ENCODE results near the gene IQCE. TPM values are rescaled to one million over a fixed set of nuclear protein-coding genes. Genes with fewer than 3 reads are reported as not detected.

Gene IQCE
- total and polyA plus RNA-seq, 2 donors from 2014 or later: 6.1 to 27.8 TPM

- peak in 1 of 5 donors; percentile 14 for DNase-seq
- H3K4me3 ChIP-seq (ENCODE audit: low read length in 3 of 3): no peak overlapping the region
- TF ChIP-seq CTCF (IDR thresholded peaks at IDR 0.05; ENCODE audit: borderline replicate concordance, extremely low read depth, insufficient read depth): no peak
- no peak overlapping the region for H3K27ac ChIP-seq (ENCODE audit: low read depth in 2 of 2, low read length in 2 of 2)
- intact Hi-C loops (cut with DNase I): no loop called here
- no peaks in the 10 kb centered on the region for H3K27me3 ChIP-seq (ENCODE audit: control insufficient read depth, insufficient read depth, low read length)
- no peak for FAIRE-seq
- H3K4me1 ChIP-seq (ENCODE audit: control insufficient read depth in 2 of 3, insufficient read depth in 2 of 3, low read depth in 1 of 3, low read length in 3 of 3): peaks cover 0 to 6% (median 3%) of the 10 kb centered on the region in 3 donors
- no peaks in the 10 kb centered on the region for H3K36me3 ChIP-seq (ENCODE audit: control insufficient read depth in 2 of 3, insufficient read depth in 3 of 3, low read length in 3 of 3)
- H3K9ac ChIP-seq (ENCODE audit: low read length in 3 of 3): no peak overlapping the region
- no peaks in the 10 kb centered on the region for H3K9me3 ChIP-seq (ENCODE audit: control insufficient read depth in 2 of 3, insufficient read depth in 1 of 3, low read length in 3 of 3)
These were observed 6.3 kb downstream of the IQCE start for GRCh38 chr7:2564970-2565540.

GRCh38 chr7:2566348-2566889, 7.6 kb downstream of the IQCE start:
- Histone ChIP-seq H3K4me3 (ENCODE audit: low read length in 3 of 3) (no peak overlapping the region), H3K27ac (ENCODE audit: low read depth in 2 of 2, low read length in 2 of 2) (no peak overlapping the region), H3K27me3 (ENCODE audit: control insufficient read depth, insufficient read depth, low read length) (no peaks in the 10 kb centered on the region), H3K36me3 (ENCODE audit: control insufficient read depth in 2 of 3, insufficient read depth in 3 of 3, low read length in 3 of 3) (no peaks in the 10 kb centered on the region), H3K9me3 (ENCODE audit: control insufficient read depth in 2 of 3, insufficient read depth in 1 of 3, low read length in 3 of 3) (no peaks in the 10 kb centered on the region), H3K9ac (ENCODE audit: low read length in 3 of 3) (no peak overlapping the region), H3K4me1 (ENCODE audit: control insufficient read depth in 2 of 3, insufficient read depth in 2 of 3, low read depth in 1 of 3, low read length in 3 of 3) (peaks cover 0 to 3% (median 3%) of the 10 kb centered on the region in 3 donors)
- FAIRE-seq: no peak
- intact Hi-C loops (cut with DNase I): no loop called here
- no peak for TF ChIP-seq CTCF (IDR thresholded peaks at IDR 0.05; ENCODE audit: borderline replicate concordance, extremely low read depth, insufficient read depth)
- no peak for DNase-seq

GRCh38 chr7:2566890-2567678, 8.3 kb downstream of the IQCE start:
- no peaks in the 10 kb centered on the region for H3K27me3 ChIP-seq (ENCODE audit: control insufficient read depth, insufficient read depth, low read length)
- peak in 1 of 5 donors; percentile 66 for DNase-seq
- no peak overlapping the region for H3K27ac ChIP-seq (ENCODE audit: low read depth in 2 of 2, low read length in 2 of 2)
- H3K36me3 ChIP-seq (ENCODE audit: control insufficient read depth in 2 of 3, insufficient read depth in 3 of 3, low read length in 3 of 3): peaks cover 0 to 5% (median 0%) of the 10 kb centered on the region in 3 donors
- no peak for FAIRE-seq
- H3K9me3 ChIP-seq (ENCODE audit: control insufficient read depth in 2 of 3, insufficient read depth in 1 of 3, low read length in 3 of 3): no peaks in the 10 kb centered on the region
- peaks cover 0 to 3% (median 3%) of the 10 kb centered on the region in 3 donors for H3K4me1 ChIP-seq (ENCODE audit: control insufficient read depth in 2 of 3, insufficient read depth in 2 of 3, low read depth in 1 of 3, low read length in 3 of 3)
- no peak overlapping the region for H3K4me3 ChIP-seq (ENCODE audit: low read length in 3 of 3)
- TF ChIP-seq CTCF (IDR thresholded peaks at IDR 0.05; ENCODE audit: borderline replicate concordance, extremely low read depth, insufficient read depth): no peak
- no peak overlapping the region for H3K9ac ChIP-seq (ENCODE audit: low read length in 3 of 3)
- intact Hi-C loops (cut with DNase I): no loop called here

Measured in kidney (tissue), 14 donors.